ACC112 (cell line): ENCODE results near the gene TP63.
A peak's percentile ranks its signal among the peaks of the same experiment; 100 is the strongest.

Experiments
- H2AFZ ChIP-seq: fragments of 200-600 bp; sonication (generic); one replicate; pipeline ENCODE4 v1.6.0; 2017; ENCODE audit warnings: antibody characterized with exemption, low read length; ENCODE audit not compliant: unreplicated experiment
- H3K27ac ChIP-seq: fragments of 200-600 bp; sonication (generic); 2 replicates; pipeline ENCODE4 v1.5.1; 2014; ENCODE audit warnings: low read depth, mild to moderate bottlenecking, antibody characterized with exemption, low read length, moderate library complexity
- H3K27me3 ChIP-seq: fragments of 200-600 bp; sonication (generic); 2 replicates; pipeline ENCODE4 v1.6.1; 2014; ENCODE audit warnings: mild to moderate bottlenecking, antibody characterized with exemption, low read length, moderate library complexity, mixed read lengths; ENCODE audit not compliant: insufficient read depth
- H3K36me3 ChIP-seq: fragments of 200-600 bp; sonication (generic); 2 replicates; pipeline ENCODE4 v1.6.1; 2016; ENCODE audit warnings: mild to moderate bottlenecking, antibody characterized with exemption, low read length, moderate library complexity, mixed read lengths; ENCODE audit not compliant: insufficient read depth
- H3K4me1 ChIP-seq: fragments of 200-600 bp; sonication (generic); one replicate; pipeline ENCODE4 v1.6.1; 2016; ENCODE audit warnings: low read length, mixed read lengths; ENCODE audit not compliant: insufficient read depth, unreplicated experiment, control insufficient read depth
- H3K4me3 ChIP-seq: fragments of 200-600 bp; sonication (generic); 2 replicates; pipeline ENCODE4 v1.5.1; 2014; ENCODE audit warnings: mild to moderate bottlenecking, low read depth, low read length
- H3K79me2 ChIP-seq: fragments of 200-600 bp; sonication (generic); one replicate; pipeline ENCODE4 v1.6.0; 2016; ENCODE audit warnings: low read length; ENCODE audit not compliant: control insufficient read depth, unreplicated experiment, insufficient read depth

Gene TP63

DNA sequence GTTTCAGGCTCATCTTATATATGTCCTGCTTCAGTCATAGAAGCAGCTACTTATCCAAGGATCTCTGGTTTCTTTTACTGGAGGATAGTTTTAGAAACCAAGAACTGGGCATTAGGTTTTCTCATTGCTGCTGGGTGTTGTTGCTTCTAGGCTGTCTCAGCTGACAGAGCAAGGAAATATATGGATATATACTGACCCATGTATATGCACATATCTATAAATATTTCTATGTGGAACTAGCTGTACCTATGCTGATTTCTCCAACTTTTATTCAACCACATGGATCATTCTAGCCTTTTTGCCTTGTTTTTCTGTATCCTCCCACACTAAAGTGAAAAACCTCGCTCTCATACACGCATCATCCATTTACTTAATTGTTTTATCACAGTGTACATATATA, 64.2 kb downstream of the TP63 start:
- H3K27me3 ChIP-seq, result no peaks in the 10 kb centered on the region
- H3K4me3 ChIP-seq, result no peak overlapping the region
- H3K27ac ChIP-seq, result no peak overlapping the region
- no peaks in the 10 kb centered on the region for H3K79me2 ChIP-seq
- no peaks in the 10 kb centered on the region for H3K4me1 ChIP-seq
- H2AFZ ChIP-seq, result no peak overlapping the region
- no peaks in the 10 kb centered on the region for H3K36me3 ChIP-seq

DNA sequence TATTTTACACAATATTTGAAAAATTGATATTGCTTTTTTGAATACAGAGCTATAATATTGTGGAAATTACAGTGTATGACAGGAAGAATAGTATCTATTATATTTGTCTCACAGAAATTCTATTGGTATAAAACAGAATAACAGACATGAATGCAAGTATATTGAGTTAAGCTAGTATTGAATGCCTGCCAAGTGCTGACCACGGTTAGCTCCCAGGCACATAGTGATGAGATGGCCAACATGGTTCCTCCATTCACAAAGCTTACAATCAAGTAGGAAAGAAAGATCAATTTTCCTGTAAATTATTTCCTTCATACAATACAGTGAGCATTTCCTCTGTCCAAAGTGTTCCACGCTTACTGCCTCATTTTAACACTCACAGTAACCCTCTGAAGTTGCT, 67.6 kb downstream of the TP63 start:
- no peak overlapping the region for H3K4me3 ChIP-seq
- H3K27me3 ChIP-seq, result no peaks in the 10 kb centered on the region

DNA sequence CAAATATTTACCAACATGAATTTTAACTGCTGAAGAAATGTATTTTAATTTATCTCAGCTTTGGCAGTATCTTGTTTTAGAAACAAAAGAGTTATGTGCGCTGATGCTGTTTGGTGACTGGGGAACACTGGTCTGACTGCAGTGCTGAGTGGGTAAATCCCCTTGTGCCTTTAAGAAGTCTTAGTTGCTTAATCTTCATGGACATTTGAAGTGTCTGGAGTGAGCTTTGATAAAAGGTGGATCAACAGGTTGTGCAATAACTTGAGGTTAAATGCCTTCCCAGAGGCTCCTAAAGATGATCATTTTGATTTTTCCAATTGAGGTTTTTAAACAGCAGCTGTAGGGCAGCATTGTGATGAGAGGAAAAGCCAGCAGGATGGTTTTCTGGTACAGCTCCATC, 68.7 kb downstream of the TP63 start:
- Histone ChIP-seq H2AFZ (no peak overlapping the region), H3K27me3 (no peaks in the 10 kb centered on the region), H3K4me3 (no peak overlapping the region), H3K36me3 (no peaks in the 10 kb centered on the region), H3K4me1 (no peaks in the 10 kb centered on the region), H3K79me2 (no peaks in the 10 kb centered on the region), H3K27ac (no peak overlapping the region)

More for the DNA sequence above, 67.6 kb downstream of the TP63 start:
- no peaks in the 10 kb centered on the region for H3K4me1 ChIP-seq
- H3K36me3 ChIP-seq, result no peaks in the 10 kb centered on the region
- no peak overlapping the region for H3K27ac ChIP-seq
- H3K79me2 ChIP-seq, result no peaks in the 10 kb centered on the region
- H2AFZ ChIP-seq, result no peak overlapping the region

DNA sequence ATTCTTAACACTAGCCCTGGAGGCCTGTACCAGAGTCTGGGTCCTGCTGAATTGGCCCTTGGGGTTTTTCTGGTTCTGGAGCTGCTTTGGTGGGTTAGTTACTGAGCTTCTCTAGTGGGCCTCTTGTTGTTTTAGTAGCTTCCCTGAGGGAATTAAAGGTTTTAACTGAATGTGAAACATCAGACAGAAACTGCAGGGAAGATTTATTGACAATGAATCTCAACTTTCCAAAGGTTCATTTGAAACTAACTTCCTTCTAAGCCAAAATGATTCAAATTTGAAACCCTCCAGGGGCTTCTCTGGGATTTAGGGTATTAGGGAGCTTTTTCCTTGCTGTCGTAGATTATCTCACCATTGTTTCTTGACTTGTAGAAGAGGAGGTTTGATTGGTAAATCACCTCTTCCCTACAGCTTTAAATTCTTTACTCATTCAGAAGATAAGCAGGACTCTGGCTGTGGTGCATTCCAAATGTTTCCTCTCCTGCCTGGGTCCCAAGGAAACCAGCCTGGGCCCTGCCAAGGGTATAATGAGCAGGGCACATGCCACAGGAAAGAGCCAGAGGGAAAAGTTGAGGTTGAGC, 71.0 kb downstream of the TP63 start:
- no peak overlapping the region for H3K4me3 ChIP-seq
- H3K4me1 ChIP-seq, result no peaks in the 10 kb centered on the region
- H3K36me3 ChIP-seq, result no peaks in the 10 kb centered on the region
- H3K79me2 ChIP-seq, result no peaks in the 10 kb centered on the region
- H3K27me3 ChIP-seq, result no peaks in the 10 kb centered on the region
- no peak overlapping the region for H2AFZ ChIP-seq
- no peak overlapping the region for H3K27ac ChIP-seq

DNA sequence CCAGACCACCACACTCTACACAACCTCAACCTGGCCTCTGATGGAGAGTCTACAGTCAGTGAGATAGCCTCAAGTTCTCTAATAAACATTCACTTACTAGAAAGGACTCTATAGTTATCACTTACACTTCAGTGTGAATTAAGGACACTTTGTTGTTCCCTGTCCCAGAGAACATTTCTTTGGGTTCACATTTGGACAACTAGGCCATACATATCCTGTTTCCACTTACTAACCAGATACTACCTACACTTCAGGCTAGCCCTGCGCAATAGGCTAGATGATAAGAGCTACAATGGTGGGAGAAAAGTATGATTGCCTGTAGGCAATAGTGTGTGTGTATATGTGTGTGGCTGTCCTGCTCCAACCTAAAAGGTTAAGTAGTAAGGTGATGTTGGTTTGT, 72.7 kb downstream of the TP63 start:
- Histone ChIP-seq H2AFZ (no peak overlapping the region), H3K79me2 (no peaks in the 10 kb centered on the region), H3K4me3 (no peak overlapping the region)

DNA sequence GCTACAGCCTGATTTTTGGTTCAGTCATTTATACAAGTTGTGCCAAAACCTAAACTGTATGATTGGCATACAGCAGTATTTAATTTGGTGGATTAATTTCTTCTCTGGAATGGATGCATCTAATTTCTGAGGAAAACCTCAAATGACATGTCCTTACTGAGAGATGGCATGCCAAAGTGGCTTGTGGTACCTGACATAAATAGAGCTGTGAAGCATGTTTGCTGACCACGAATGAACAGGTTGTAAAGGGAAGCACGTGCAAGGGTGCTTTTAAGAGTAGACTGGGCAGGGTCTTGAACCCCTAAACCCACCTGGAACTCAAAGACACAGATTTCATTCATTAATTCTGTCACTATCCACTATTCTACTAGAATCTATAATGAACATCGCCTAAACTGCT, 77.2 kb downstream of the TP63 start:
- H3K4me1 ChIP-seq, result peaks cover 26% of the 10 kb centered on the region
- H3K27ac ChIP-seq, result no peak overlapping the region
- H3K4me3 ChIP-seq, result no peak overlapping the region
- H3K36me3 ChIP-seq, result no peaks in the 10 kb centered on the region
- H3K79me2 ChIP-seq, result no peaks in the 10 kb centered on the region
- no peaks in the 10 kb centered on the region for H3K27me3 ChIP-seq
- no peak overlapping the region for H2AFZ ChIP-seq

More for the DNA sequence above, 72.7 kb downstream of the TP63 start:
- Histone ChIP-seq H3K4me1 (no peaks in the 10 kb centered on the region), H3K36me3 (no peaks in the 10 kb centered on the region), H3K27ac (no peak overlapping the region), H3K27me3 (no peaks in the 10 kb centered on the region)

DNA sequence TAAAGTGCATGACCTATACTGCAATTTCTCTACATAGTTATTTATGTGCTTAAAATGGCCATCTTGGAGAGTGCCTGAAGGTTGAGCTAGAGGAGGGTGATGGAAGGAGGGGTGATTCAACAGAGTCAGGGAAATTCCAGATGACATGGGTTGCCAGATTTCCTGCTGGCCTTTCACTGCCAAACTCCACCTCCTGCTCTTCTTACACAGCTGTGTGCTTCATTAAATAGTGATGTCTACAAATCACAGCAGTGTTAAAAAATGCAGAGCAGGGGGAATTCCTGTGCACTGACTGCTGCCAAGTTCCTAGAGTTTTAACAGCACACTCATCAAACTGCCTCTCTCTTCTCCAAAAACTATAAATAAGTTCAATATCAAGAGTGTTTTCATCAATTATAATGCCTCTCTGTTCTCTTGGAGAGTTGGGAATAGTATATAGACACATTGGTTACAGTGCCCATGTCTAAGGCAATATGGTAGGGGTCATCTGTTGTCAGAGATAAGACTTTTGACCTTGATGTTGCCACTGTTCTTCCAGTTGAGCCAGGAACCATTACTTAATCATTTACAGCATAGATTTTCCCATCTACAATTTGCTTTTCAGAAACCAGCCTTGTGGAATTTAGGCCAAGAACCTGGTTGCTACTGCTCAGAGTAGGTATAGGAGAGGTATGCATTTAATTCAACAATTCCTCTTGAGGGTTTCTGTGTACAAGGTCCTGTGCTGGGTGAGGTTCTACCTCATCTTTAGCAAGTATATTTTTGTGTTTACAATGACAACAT, 79.6 kb downstream of the TP63 start:
- Histone ChIP-seq H3K4me1 (peaks cover 41% of the 10 kb centered on the region), H3K36me3 (no peaks in the 10 kb centered on the region), H3K4me3 (no peak overlapping the region), H2AFZ (peak overlapping the region; percentile 99), H3K79me2 (no peaks in the 10 kb centered on the region), H3K27me3 (no peaks in the 10 kb centered on the region), H3K27ac (peak overlapping the region; percentile 72)

DNA sequence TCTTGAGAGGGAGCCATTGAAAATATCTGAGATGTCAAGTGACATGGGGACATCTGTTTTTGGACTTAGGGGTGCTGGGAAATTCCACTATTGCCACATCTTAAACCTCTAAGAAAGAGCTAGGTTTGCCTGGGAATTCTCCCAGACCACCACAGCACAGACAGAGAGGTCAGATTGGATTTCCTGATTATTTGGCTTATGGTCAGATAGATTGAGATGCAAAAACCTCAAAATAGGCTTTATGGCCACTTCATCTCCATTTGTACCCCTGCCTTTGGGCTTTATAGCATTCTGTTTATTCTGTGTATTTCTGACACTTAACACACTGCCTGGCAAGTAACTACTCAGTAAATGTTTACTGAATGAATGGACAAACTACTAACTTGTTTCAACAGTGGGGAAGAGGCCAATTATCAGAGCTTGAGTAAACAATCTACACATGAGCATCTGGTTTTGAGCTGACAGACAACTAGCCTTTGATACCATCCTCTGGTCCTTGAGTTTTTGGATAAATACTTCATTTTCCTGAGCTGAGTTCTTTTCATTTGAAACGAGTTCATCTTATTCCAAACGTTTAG, 81.8 kb downstream of the TP63 start:
- Histone ChIP-seq H3K4me1 (peaks cover 42% of the 10 kb centered on the region), H3K27ac (no peak overlapping the region), H3K79me2 (no peaks in the 10 kb centered on the region), H3K27me3 (no peaks in the 10 kb centered on the region), H3K36me3 (no peaks in the 10 kb centered on the region), H2AFZ (no peak overlapping the region), H3K4me3 (no peak overlapping the region)

DNA sequence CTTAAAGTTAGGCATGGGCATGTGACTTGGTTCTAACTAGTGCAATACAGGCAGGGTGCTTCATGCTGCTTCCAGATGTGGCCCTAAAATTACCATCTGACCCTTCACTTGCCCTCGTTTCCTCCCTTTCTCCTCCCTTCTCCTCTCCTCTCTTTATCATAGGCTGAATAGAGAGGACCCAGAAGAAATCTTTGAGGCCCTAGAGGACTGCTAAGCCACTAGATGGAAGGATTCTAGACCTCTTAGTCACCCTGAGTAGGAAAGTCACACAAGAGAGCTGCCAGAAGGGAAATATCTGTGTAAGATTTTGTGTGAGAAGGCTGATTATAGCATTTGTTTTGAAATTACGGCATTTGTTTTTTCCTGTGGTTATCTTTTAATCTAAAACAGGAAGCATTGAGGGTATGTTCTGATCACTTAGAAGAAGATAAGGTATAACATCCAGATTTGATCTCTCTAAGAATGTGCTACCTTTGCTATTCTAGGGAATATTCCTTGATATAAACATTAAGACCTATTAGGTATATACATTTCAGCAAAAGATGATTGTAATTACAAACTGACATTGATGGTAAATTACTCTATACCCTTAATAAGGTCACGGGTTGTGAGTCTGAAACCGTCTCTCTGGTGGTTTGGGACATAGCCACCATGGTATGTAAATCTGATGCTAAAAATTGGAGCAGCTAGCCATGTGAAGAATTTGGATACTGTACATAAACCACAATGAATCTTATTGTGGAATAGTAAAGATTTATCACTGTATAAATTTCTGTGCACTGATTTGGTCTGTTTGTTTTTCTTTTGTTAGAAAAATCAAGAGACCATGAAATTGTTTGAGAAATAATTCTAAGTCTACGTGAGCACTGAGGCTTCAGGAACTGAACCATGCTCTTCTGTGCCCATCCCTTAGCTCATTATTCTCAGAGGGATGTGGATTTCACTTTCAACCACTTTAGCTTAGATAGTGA, 84.1 kb downstream of the TP63 start:
- Histone ChIP-seq H3K27ac (peak overlapping the region; percentile 53), H3K4me3 (no peak overlapping the region), H2AFZ (peak overlapping the region; percentile 30), H3K27me3 (no peaks in the 10 kb centered on the region), H3K79me2 (no peaks in the 10 kb centered on the region), H3K4me1 (peaks cover 34% of the 10 kb centered on the region), H3K36me3 (no peaks in the 10 kb centered on the region)

DNA sequence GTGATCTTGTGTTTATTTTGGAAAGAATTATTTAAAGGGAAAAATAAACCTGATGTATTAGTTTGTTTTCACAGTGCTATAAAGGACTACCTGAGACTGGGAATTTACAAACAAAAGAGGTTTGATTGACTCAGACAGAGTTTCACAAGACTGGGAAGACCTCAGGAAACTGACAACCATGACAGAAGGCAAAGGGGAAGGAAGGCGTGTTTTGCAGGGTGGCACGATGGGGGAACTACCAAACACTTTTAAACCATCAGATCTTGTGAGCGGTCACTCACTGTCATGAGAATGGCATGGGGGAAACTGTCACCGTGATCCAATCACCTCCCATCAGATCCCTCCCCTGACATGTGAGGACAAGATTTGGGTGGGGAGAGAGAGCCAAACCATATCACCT, 87.0 kb downstream of the TP63 start:
- Histone ChIP-seq H2AFZ (no peak overlapping the region), H3K36me3 (no peaks in the 10 kb centered on the region), H3K4me3 (no peak overlapping the region), H3K4me1 (peaks cover 16% of the 10 kb centered on the region), H3K27ac (no peak overlapping the region), H3K27me3 (no peaks in the 10 kb centered on the region), H3K79me2 (no peaks in the 10 kb centered on the region)
